GM12873 (cell line): Measurements from ENCODE around the gene NOTCH1.

Experiments
- TF ChIP-seq, protein P1 (sequence below): IDR thresholded peaks from 2 replicates; pipeline ENCODE4 v1.5.1; 2012; ENCODE audit warnings: low read depth, mild to moderate bottlenecking, moderate library complexity, low read length, control low read depth; ENCODE audit not compliant: insufficient read depth; ENCODE audit errors: missing control alignments

NOTCH1 gene

DNA sequence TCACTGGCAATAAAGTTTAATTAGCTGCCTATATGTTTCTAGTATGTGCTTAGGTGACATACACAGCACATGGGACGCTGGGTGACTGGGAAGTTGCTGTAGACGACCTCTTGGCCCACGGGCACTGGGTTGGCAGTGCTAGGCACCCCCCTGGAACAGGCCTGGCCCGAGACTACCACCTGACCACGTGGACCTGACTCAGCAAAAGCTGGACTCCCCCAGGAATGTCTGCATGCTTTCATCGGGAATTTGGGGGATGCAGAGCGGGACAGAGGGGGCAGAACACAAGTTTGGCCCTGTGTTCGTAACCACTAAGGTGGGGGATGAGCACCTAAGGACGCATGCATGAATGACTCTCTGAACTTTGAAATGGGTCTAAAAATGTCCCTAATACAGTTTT is 89.6 kb downstream of the NOTCH1 start:
- TF ChIP-seq, protein P1, sequence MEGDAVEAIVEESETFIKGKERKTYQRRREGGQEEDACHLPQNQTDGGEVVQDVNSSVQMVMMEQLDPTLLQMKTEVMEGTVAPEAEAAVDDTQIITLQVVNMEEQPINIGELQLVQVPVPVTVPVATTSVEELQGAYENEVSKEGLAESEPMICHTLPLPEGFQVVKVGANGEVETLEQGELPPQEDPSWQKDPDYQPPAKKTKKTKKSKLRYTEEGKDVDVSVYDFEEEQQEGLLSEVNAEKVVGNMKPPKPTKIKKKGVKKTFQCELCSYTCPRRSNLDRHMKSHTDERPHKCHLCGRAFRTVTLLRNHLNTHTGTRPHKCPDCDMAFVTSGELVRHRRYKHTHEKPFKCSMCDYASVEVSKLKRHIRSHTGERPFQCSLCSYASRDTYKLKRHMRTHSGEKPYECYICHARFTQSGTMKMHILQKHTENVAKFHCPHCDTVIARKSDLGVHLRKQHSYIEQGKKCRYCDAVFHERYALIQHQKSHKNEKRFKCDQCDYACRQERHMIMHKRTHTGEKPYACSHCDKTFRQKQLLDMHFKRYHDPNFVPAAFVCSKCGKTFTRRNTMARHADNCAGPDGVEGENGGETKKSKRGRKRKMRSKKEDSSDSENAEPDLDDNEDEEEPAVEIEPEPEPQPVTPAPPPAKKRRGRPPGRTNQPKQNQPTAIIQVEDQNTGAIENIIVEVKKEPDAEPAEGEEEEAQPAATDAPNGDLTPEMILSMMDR: no peak

DNA sequence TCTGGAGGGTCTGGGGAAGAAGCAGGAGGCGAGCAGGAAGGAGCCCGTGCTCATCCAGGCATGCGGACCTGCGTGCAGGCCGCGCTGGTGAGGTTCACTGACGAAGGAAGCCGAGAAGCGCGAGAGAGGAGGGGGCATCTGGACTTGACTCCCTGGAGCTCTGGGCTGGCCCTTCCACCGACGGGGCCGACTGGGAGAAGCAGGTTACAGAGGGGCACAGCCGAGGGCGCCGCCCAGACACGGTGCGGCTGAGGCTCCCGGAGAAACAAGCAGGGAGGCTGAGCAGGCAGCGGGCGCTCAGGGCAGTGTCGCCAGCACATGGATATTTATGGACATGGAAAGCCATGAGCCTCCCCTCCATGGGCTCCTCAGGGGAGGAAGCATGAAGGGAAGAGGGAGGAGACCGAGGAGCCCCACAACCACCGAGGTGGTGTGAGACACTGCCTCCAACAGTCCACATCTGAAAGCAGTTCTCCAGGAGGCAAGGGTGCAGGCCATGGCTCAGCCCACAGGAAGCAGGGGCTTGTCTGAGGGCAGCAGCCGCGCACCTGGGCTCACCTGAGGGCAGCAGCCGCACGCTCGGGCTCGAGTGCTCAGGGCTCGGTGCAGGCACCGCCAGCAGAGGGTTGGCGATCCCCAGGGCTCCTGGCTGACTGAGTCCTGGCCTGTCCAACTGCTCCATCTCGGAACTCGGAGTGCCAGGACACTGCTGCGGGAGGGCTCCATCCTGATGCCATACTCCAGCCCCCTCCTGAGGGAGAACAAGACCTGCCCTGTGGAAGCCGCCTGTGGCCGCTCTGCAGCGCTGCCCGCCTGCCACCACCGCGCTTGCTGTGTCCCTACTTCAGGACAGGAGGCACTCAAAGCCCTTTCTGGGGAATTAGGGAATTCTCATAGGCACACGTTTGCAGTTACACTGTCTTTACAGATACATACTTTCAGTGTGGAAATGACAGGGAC is 90.5 kb downstream of the NOTCH1 start:
- TF ChIP-seq, protein P1: no peak

DNA sequence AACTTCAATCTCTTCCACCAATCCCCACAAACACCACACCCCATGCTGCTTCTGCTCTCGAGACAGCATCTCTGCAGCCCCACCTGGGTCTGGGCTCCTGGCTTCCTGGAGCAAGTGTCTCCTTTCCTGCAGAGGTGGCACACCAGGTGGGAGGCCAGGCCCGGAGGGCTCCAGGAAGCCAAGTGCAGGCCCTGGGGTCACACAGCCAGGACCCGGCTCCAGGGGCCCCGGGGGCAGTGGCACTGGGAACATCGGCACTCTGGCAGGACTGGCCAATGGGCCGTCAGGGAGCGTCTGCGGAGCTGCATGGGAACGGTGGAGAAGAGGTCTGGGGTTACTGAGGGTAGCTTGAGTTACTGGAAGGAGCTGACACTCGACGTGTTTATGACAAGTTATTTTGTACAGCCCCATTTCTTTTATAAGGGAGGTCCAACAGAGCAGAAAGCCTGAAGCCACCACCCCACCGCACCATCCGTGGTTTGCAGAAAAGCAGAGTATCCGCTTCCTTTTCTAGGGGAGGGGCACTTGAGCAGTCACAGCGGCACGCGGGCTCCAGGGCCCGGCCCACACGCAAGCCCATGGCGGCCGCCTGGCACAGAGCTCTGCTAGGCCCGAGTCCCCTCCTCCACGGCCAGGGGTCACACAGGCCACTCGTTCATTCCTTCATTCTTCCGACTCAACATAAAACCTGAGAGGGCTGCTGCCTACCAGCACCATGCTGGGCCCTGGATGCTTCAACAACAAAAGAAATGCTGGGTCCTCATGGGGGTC is 91.6 kb downstream of the NOTCH1 start:
- TF ChIP-seq, protein P1: no peak

DNA sequence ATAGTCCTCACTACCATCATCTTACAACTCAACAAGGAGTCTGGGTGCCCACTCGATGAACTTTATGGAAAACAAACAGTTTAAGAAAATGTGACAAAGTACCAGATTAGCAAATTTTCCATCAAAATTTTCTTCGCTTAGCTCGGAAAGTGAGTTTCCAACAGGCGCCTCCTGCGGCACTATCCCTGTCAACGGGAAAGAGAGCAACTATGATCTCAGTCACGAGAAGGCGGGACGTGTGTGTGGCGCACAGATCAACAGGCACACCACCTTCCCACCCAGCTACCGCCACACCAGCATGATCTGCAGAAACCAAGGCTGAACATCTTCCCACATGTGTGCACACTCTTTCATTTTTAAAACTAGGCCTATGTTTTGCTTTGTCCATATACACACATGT is 92.5 kb downstream of the NOTCH1 start:
- TF ChIP-seq, protein P1: no peak

DNA sequence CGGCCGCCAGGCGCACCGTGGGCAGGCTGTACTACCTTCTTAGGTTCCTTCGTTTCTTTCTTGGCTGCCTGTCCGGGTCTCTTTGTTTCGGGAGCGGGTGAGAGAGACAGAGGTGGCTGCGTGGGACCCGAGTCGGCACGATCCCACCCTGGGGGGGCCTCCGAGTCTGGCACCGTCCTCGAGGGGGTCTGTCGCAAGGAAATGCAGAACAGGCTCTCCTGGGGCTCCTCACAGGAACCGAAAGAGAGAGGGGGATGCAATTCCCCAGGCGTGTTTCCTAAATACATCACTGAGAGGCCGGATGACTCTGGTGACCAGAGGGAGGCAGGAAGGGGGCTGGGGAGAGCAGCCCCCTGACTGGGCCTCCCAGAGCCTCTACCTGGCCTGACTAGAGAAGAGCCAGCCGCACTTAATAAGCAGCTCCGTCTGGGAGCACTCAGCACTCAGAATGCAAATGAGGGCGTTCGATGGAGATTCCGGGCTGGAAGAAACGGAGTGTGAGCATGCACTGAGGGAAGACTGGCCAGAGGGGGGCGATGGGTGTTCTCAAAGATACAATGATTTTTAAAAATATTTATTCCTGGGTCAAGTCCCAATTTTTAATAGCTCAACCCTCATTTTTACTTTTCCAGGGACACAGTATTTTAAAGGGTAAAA is 94.5 kb downstream of the NOTCH1 start:
- TF ChIP-seq, protein P1: no peak

DNA sequence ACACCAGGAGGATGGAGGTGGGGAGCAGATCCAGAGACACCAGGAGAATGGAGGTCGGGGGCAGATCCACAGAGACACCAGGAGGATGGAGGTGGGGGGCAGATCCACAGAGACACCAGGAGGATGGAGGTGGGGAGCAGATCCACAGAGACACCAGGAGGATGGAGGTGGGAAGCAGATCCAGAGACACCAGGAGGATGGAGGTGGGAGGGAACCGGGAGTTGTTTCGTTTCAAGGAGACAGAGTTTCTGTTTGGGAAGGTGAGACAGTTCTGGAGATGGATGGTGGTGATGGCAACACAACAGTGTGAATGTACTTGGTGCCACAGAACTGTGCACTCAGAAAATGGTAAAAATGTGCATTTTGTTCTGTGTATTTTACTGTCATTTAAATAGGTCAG is 97.2 kb downstream of the NOTCH1 start:
- TF ChIP-seq, protein P1: no peak
